Peyer's patch (tissue), 4 donors: ENCODE measurements around the gene LCP1. TPM values are rescaled to one million over a fixed set of nuclear protein-coding genes. Genes with fewer than 3 reads are reported as not detected.

Source experiments
- DNase-seq, 3 donors: peaks; one replicate each; pipeline ENCODE4 v3.0.0-alpha.2; 2017 to 2019
- H3K27ac ChIP-seq, 4 donors: fragments of 200-600 bp; sonication (generic); one replicate each; pipeline ENCODE4 v1.5.1; 2016 to 2019
- H3K27me3 ChIP-seq, 2 donors: fragments of 200-600 bp; sonication (generic); one replicate each; pipeline ENCODE4 v1.5.1; 2019
- H3K36me3 ChIP-seq, 3 donors: fragments of 200-600 bp; sonication (generic); one replicate each; pipeline ENCODE4 v1.5.1; 2016 to 2019
- H3K4me1 ChIP-seq, 4 donors: fragments of 200-600 bp; sonication (generic); one replicate each; pipeline ENCODE4 v1.5.1; 2016 to 2019
- H3K4me3 ChIP-seq, 4 donors: fragments of 200-600 bp; sonication (generic); 1 replicate in 3 of 4; 2 replicates in 1 of 4; pipeline ENCODE4 v1.5.1; 2016 to 2019; ENCODE audit warnings: mild to moderate bottlenecking in 1 of 4
- H3K9me3 ChIP-seq, 4 donors: fragments of 200-600 bp; sonication (generic); one replicate each; pipeline ENCODE4 v1.5.1; 2016 to 2019; ENCODE audit warnings: mild to moderate bottlenecking in 1 of 4
- CTCF ChIP-seq, 6 experiments: fragments of 450-650 bp in 4 of 6; fragments of 200-600 bp in 2 of 6; sonication (generic) in 1 of 6; IDR thresholded peaks; one replicate each; pipeline ENCODE4 v1.5.1; 2017 to 2019; ENCODE audit warnings: antibody characterized with exemption in 6 of 6, mild to moderate bottlenecking in 3 of 6, moderate library complexity in 1 of 6
- POLR2A ChIP-seq, 2 donors: fragments of 450-650 bp; IDR thresholded peaks; one replicate each; pipeline ENCODE4 v1.5.1; 2017; ENCODE audit warnings: antibody characterized with exemption in 2 of 2, mild to moderate bottlenecking in 2 of 2, moderate library complexity in 2 of 2
- total RNA-seq, 4 donors: library from RNA; depleted of rRNA; stranded (reverse); fragments of >200 nt; gene quantifications; one replicate each; pipeline ENCODE4 v1.1.0, GENCODE V29; 2016

LCP1 gene
- total RNA-seq, 4 donors from 2014 or later, result 11.1 to 167 (median 19.2) TPM

- Histone ChIP-seq H3K27ac (no peak overlapping the region), H3K9me3 (no peaks in the 10 kb centered on the region), H3K4me1 (no peaks in the 10 kb centered on the region), H3K36me3 (peaks cover 0 to 8% (median 0%) of the 10 kb centered on the region in 3 donors), H3K27me3 (no peaks in the 10 kb centered on the region), H3K4me3 (no peak overlapping the region)
- DNase-seq, result no peak
- TF ChIP-seq POLR2A (IDR thresholded peaks at IDR 0.05) (no peak), CTCF (IDR thresholded peaks at IDR 0.05) (no peak)
Observed at GRCh38 chr13:46158222-46158621, 23.8 kb downstream of the LCP1 start.

GRCh38 chr13:46154136-46154801, 27.7 kb downstream of the LCP1 start:
- Histone ChIP-seq H3K27me3 (no peaks in the 10 kb centered on the region), H3K36me3 (peaks cover 0 to 11% (median 0%) of the 10 kb centered on the region in 3 donors), H3K4me1 (no peaks in the 10 kb centered on the region), H3K9me3 (no peaks in the 10 kb centered on the region), H3K4me3 (no peak overlapping the region), H3K27ac (no peak overlapping the region)
- DNase-seq, result no peak
- TF ChIP-seq POLR2A (IDR thresholded peaks at IDR 0.05) (no peak), CTCF (IDR thresholded peaks at IDR 0.05) (no peak)

- TF ChIP-seq POLR2A (IDR thresholded peaks at IDR 0.05), result no peak
- TF ChIP-seq CTCF (IDR thresholded peaks at IDR 0.05), result no peak
- no peaks in the 10 kb centered on the region for H3K9me3 ChIP-seq
Observed at GRCh38 chr13:46152627-46153328, 29.2 kb downstream of the LCP1 start.

GRCh38 chr13:46150134-46150693, 31.8 kb downstream of the LCP1 start:
- no peak overlapping the region for H3K27ac ChIP-seq
- TF ChIP-seq POLR2A (IDR thresholded peaks at IDR 0.05) (no peak), CTCF (IDR thresholded peaks at IDR 0.05) (no peak)
- H3K27me3 ChIP-seq, result no peaks in the 10 kb centered on the region
- H3K9me3 ChIP-seq, result no peaks in the 10 kb centered on the region
- H3K36me3 ChIP-seq, result peaks cover 0 to 3% (median 0%) of the 10 kb centered on the region in 3 donors
- DNase-seq, result no peak
- no peaks in the 10 kb centered on the region for H3K4me1 ChIP-seq
- H3K4me3 ChIP-seq, result no peak overlapping the region

More at GRCh38 chr13:46152627-46153328, 29.2 kb downstream of the LCP1 start:
- no peaks in the 10 kb centered on the region for H3K27me3 ChIP-seq
- DNase-seq, result no peak
- no peak overlapping the region for H3K27ac ChIP-seq
- H3K4me3 ChIP-seq, result no peak overlapping the region
- H3K36me3 ChIP-seq, result peaks cover 0 to 11% (median 0%) of the 10 kb centered on the region in 3 donors
- no peaks in the 10 kb centered on the region for H3K4me1 ChIP-seq

GRCh38 chr13:46149272-46150133, 32.5 kb downstream of the LCP1 start:
- no peak for DNase-seq
- no peak for TF ChIP-seq CTCF (IDR thresholded peaks at IDR 0.05)
- TF ChIP-seq POLR2A (IDR thresholded peaks at IDR 0.05), result no peak
- Histone ChIP-seq H3K36me3 (peaks cover 0 to 3% (median 0%) of the 10 kb centered on the region in 3 donors), H3K27ac (no peak overlapping the region), H3K4me1 (no peaks in the 10 kb centered on the region), H3K9me3 (no peaks in the 10 kb centered on the region), H3K27me3 (no peaks in the 10 kb centered on the region), H3K4me3 (no peak overlapping the region)
